MM.1S (cell line): ENCODE data around the gene RARG.
"Not testable (repeated sequence)": the region's sequence is repeated elsewhere in the genome, so short reads cannot be mapped to it uniquely, and the experiment has no call there.

Source experiments
- DNase-seq: peaks from one replicate; pipeline ENCODE4 v3.0.0-alpha.2; 2015
- H2AFZ ChIP-seq: fragments of 300-600 bp; sonication (generic); 2 replicates; pipeline ENCODE4 v1.6.0; 2016; ENCODE audit warnings: antibody characterized with exemption, low read length
- H3F3A ChIP-seq: fragments of 300-600 bp; sonication (generic); 2 replicates; pipeline ENCODE4 v1.6.1; 2016; ENCODE audit warnings: mild to moderate bottlenecking, antibody characterized with exemption, low read length, moderate library complexity, mixed read lengths; ENCODE audit not compliant: insufficient read depth
- H3K27ac ChIP-seq: fragments of 300-600 bp; sonication (generic); 2 replicates; pipeline ENCODE4 v1.5.1; 2016; ENCODE audit warnings: mild to moderate bottlenecking, low read length
- H3K27me3 ChIP-seq: fragments of 300-600 bp; sonication (generic); replicated peaks from 2 replicates; pipeline ENCODE4 v1.6.0; 2016; ENCODE audit warnings: low read length; ENCODE audit not compliant: insufficient read depth
- H3K36me3 ChIP-seq: fragments of 300-600 bp; sonication (generic); replicated peaks from 2 replicates; pipeline ENCODE4 v1.6.1; 2016; ENCODE audit warnings: mild to moderate bottlenecking, low read length, mixed read lengths; ENCODE audit not compliant: insufficient read depth
- H3K4me1 ChIP-seq: fragments of 300-600 bp; sonication (generic); 2 replicates; pipeline ENCODE4 v1.6.1; 2016; ENCODE audit warnings: low read length, mixed read lengths
- H3K4me2 ChIP-seq: fragments of 300-600 bp; sonication (generic); 2 replicates; pipeline ENCODE4 v1.6.0; 2016; ENCODE audit warnings: low read depth, low read length
- H3K4me3 ChIP-seq: fragments of 300-600 bp; sonication (generic); 2 replicates; pipeline ENCODE4 v1.5.1; 2016; ENCODE audit warnings: low read length, mixed read lengths
- H3K79me2 ChIP-seq: fragments of 300-600 bp; sonication (generic); 2 replicates; pipeline ENCODE4 v1.6.1; 2016; ENCODE audit warnings: mixed run types, low read length, mixed read lengths
- H3K9ac ChIP-seq: fragments of 300-600 bp; sonication (generic); 2 replicates; pipeline ENCODE4 v1.6.1; 2016; ENCODE audit warnings: low read length, mixed read lengths
- H3K9me2 ChIP-seq: fragments of 300-600 bp; sonication (generic); replicated peaks from 2 replicates; pipeline ENCODE4 v1.6.1; 2016; ENCODE audit warnings: mild to moderate bottlenecking, low read length, mixed read lengths; ENCODE audit not compliant: insufficient read depth
- H3K9me3 ChIP-seq: fragments of 300-600 bp; sonication (generic); replicated peaks from 2 replicates; pipeline ENCODE4 v1.6.1; 2016; ENCODE audit warnings: mild to moderate bottlenecking, low read length, mixed read lengths; ENCODE audit not compliant: insufficient read depth
- H4K20me1 ChIP-seq: fragments of 300-600 bp; sonication (generic); 2 replicates; pipeline ENCODE4 v1.6.1; 2016; ENCODE audit warnings: mild to moderate bottlenecking, low read length, moderate library complexity, mixed read lengths; ENCODE audit not compliant: insufficient read depth
- CTCF ChIP-seq: fragments of 300-600 bp; sonication (generic); IDR thresholded peaks from 2 replicates; pipeline ENCODE4 v1.5.1; 2016; ENCODE audit warnings: antibody characterized with exemption, low read length, mixed read lengths
- EZH2 ChIP-seq: fragments of 300-600 bp; sonication (generic); optimal IDR thresholded peaks from 2 replicates; pipeline ENCODE3; 2017; ENCODE audit warnings: low read depth, mild to moderate bottlenecking, antibody characterized with exemption, low read length, mixed read lengths
- EZH2phosphoT487 ChIP-seq: fragments of 300-600 bp; sonication (generic); IDR thresholded peaks from 2 replicates; pipeline ENCODE4 v1.6.1; 2018; ENCODE audit warnings: antibody characterized with exemption, low read length

RARG gene

GRCh38 chr12:53205747-53206419 lies 26.1 kb downstream of the RARG start:
- no peaks in the 10 kb centered on the region for H3K9me2 ChIP-seq
- DNase-seq, result peak; percentile 97
- H3K9ac ChIP-seq, result peak overlapping the region; percentile 99
- TF ChIP-seq EZH2phosphoT487 (no peak), EZH2 (no peak)
- H2AFZ ChIP-seq, result no peak overlapping the region
- no peaks in the 10 kb centered on the region for H3K27me3 ChIP-seq
- no peaks in the 10 kb centered on the region for H3K9me3 ChIP-seq
- H3K79me2 ChIP-seq, result peaks cover 99% of the 10 kb centered on the region
- H3K4me1 ChIP-seq, result peaks cover 29% of the 10 kb centered on the region
- H3F3A ChIP-seq, result peaks cover 92% of the 10 kb centered on the region
- H3K27ac ChIP-seq, result peak overlapping the region; percentile 99
- H3K4me3 ChIP-seq, result peak overlapping the region; percentile 94
- peaks cover 12% of the 10 kb centered on the region; the same call in 1 of the 2 replicates for H3K36me3 ChIP-seq
- H4K20me1 ChIP-seq, result no peaks in the 10 kb centered on the region
- H3K4me2 ChIP-seq, result peak overlapping the region; percentile 77

GRCh38 chr12:53204351-53204750 lies 27.7 kb downstream of the RARG start:
- Histone ChIP-seq H3K27ac (peak overlapping the region; percentile 99), H3K9ac (peak overlapping the region; percentile 99), H3K79me2 (peaks cover 94% of the 10 kb centered on the region)

GRCh38 chr12:53202316-53202715 lies 29.7 kb downstream of the RARG start:
- peaks cover 13% of the 10 kb centered on the region for H3K4me1 ChIP-seq
- H3F3A ChIP-seq, result peaks cover 93% of the 10 kb centered on the region
- H3K27ac ChIP-seq, result peak overlapping the region; percentile 99
- not testable (repeated sequence) for H3K9me2 ChIP-seq, H3K9me3 ChIP-seq, H4K20me1 ChIP-seq, H2AFZ ChIP-seq, H3K27me3 ChIP-seq
- peak overlapping the region; percentile 99 for H3K9ac ChIP-seq
- H3K36me3 ChIP-seq, result peaks cover 33% of the 10 kb centered on the region
- H3K4me3 ChIP-seq, result peak overlapping the region; percentile 94
- peak; percentile 43 for DNase-seq
- peaks cover 95% of the 10 kb centered on the region for H3K79me2 ChIP-seq
- H3K4me2 ChIP-seq, result peak overlapping the region; percentile 77

More at GRCh38 chr12:53204351-53204750, 27.7 kb downstream of the RARG start:
- no peak overlapping the region for H2AFZ ChIP-seq
- no peaks in the 10 kb centered on the region for H3K9me2 ChIP-seq
- peak overlapping the region; percentile 77 for H3K4me2 ChIP-seq
- TF ChIP-seq CTCF (no peak), EZH2 (no peak), EZH2phosphoT487 (no peak)
- peak overlapping the region; percentile 94 for H3K4me3 ChIP-seq
- DNase-seq, result peak; percentile 42
- H3K9me3 ChIP-seq, result no peaks in the 10 kb centered on the region
- no peaks in the 10 kb centered on the region for H3K27me3 ChIP-seq
- H3K4me1 ChIP-seq, result peaks cover 21% of the 10 kb centered on the region
- peaks cover 19% of the 10 kb centered on the region for H3K36me3 ChIP-seq
- H4K20me1 ChIP-seq, result no peaks in the 10 kb centered on the region
- H3F3A ChIP-seq, result peaks cover 93% of the 10 kb centered on the region

- Histone ChIP-seq H3K9ac (peak overlapping the region; percentile 99), H3K36me3 (peaks cover 36% of the 10 kb centered on the region), H3K4me2 (peak overlapping the region; percentile 77), H3K79me2 (peaks cover 95% of the 10 kb centered on the region), H3K27me3 (no peaks in the 10 kb centered on the region), H3F3A (peaks cover 95% of the 10 kb centered on the region), H4K20me1 (peaks cover 8% of the 10 kb centered on the region), H3K4me1 (peaks cover 20% of the 10 kb centered on the region), H3K9me3 (no peaks in the 10 kb centered on the region), H3K9me2 (no peaks in the 10 kb centered on the region), H2AFZ (no peak overlapping the region), H3K27ac (peak overlapping the region; percentile 99), H3K4me3 (peak overlapping the region; percentile 94)
- no peak for TF ChIP-seq CTCF
- no peak for TF ChIP-seq EZH2phosphoT487
- TF ChIP-seq EZH2, result no peak
- peak; percentile 47 for DNase-seq
Measured at GRCh38 chr12:53201639-53202038, 30.4 kb downstream of the RARG start.
